Mucosa of descending colon (tissue), 3 donors: ENCODE data around the gene HASPIN. TPM values are rescaled to one million over a fixed set of nuclear protein-coding genes. Genes with fewer than 3 reads are reported as not detected.

Experiments used
- ATAC-seq: fragments of 200-7000 bp; cut with Tn5 transposase; one replicate; pipeline ENCODE4 v1.9.1; 2020; ENCODE audit warnings: mild to moderate bottlenecking, moderate library complexity
- DNase-seq, 3 donors: peaks; one replicate each; pipeline ENCODE4 v3.0.0-alpha.2; 2020
- H3K36me3 ChIP-seq: fragments of 200-600 bp; one replicate; pipeline ENCODE4 v1.8.0; 2021; ENCODE audit warnings: low read depth, mild to moderate bottlenecking
- H3K4me1 ChIP-seq: fragments of 200-600 bp; one replicate; pipeline ENCODE4 v1.8.0; 2021; ENCODE audit warnings: low read depth, mild to moderate bottlenecking
- H3K4me3 ChIP-seq: fragments of 200-600 bp; one replicate; pipeline ENCODE4 v1.8.0; 2021; ENCODE audit warnings: mild to moderate bottlenecking
- H3K9me3 ChIP-seq: fragments of 200-600 bp; one replicate; pipeline ENCODE4 v1.8.0; 2021; ENCODE audit warnings: mild to moderate bottlenecking
- CTCF ChIP-seq: fragments of 200-600 bp; IDR thresholded peaks from one replicate; pipeline ENCODE4 v1.8.0; 2022; ENCODE audit warnings: antibody characterized with exemption, mild to moderate bottlenecking
- intact Hi-C, 2 donors: fragments of 100-400 bp; cut with DNase I in 1 of 2; cut with micrococcal nuclease in 1 of 2; formaldehyde crosslinking; loops; one replicate each; pipeline versions ENCODE4 v1.11.0 to v1.11.1; 2022; cut with DNase I, micrococcal nuclease
- total RNA-seq, 3 donors: library from RNA; stranded (reverse); fragmentation: NEBNext Ultra II Directional in 2 of 3; extraction: Animal tissue kit (Norgen Biotek cat#: 25700) in 2 of 3; gene quantifications; one replicate each; pipeline versions ENCODE4 v1.2.1 to v1.2.4, GENCODE V29; 2021 to 2023
- donor health status: DM: no; HTN: no; CAD: no; lungs with moderate emphysema.
- donor health status: DM: no; HTN: no; CAD: no.
- donor health status: DM: no; HTN: yes; CAD: no.

HASPIN gene
- total RNA-seq, 3 donors from 2014 or later = 0.70 to 3.6 (median 1.1) TPM

GRCh38 chr17:3710951-3711383 lies 12.7 kb upstream of the HASPIN start:
- ATAC-seq (peak; percentile 93), DNase-seq (peak in 1 of 3 donors; percentile 42)
- TF ChIP-seq CTCF = no peak
- H3K36me3 ChIP-seq = peaks cover 4% of the 10 kb centered on the region
- intact Hi-C loops = no loop called here
- H3K9me3 ChIP-seq = no peaks in the 10 kb centered on the region
- no peak overlapping the region for H3K4me3 ChIP-seq
- no peaks in the 10 kb centered on the region for H3K4me1 ChIP-seq

GRCh38 chr17:3712811-3713463 lies 10.8 kb upstream of the HASPIN start:
- DNase-seq = peak in 1 of 3 donors; percentile 29
- Histone ChIP-seq H3K36me3 (peaks cover 4% of the 10 kb centered on the region), H3K4me3 (no peak overlapping the region), H3K4me1 (no peaks in the 10 kb centered on the region), H3K9me3 (no peaks in the 10 kb centered on the region)
- ATAC-seq = no peak
- intact Hi-C loops = no loop called here
- TF ChIP-seq CTCF = no peak

- Histone ChIP-seq H3K4me1 (no peaks in the 10 kb centered on the region), H3K36me3 (peaks cover 4% of the 10 kb centered on the region), H3K4me3 (no peak overlapping the region), H3K9me3 (no peaks in the 10 kb centered on the region)
- intact Hi-C loops = no loop called here
- DNase-seq = peak in 1 of 3 donors; percentile 14
- ATAC-seq = no peak
- TF ChIP-seq CTCF = no peak
Measured at GRCh38 chr17:3715296-3715695, 8.4 kb upstream of the HASPIN start.

GRCh38 chr17:3718201-3718600 lies 5.5 kb upstream of the HASPIN start:
- H3K9me3 ChIP-seq = no peaks in the 10 kb centered on the region
- intact Hi-C loops = no loop called here
- H3K36me3 ChIP-seq = peaks cover 4% of the 10 kb centered on the region
- H3K4me3 ChIP-seq = no peak overlapping the region
- TF ChIP-seq CTCF = no peak
- ATAC-seq (no peak), DNase-seq (peak in 1 of 3 donors; percentile 12)
- H3K4me1 ChIP-seq = peaks cover 12% of the 10 kb centered on the region

GRCh38 chr17:3719265-3719664 lies 4.4 kb upstream of the HASPIN start:
- Histone ChIP-seq H3K4me3 (no peak overlapping the region), H3K9me3 (no peaks in the 10 kb centered on the region), H3K36me3 (peaks cover 4% of the 10 kb centered on the region), H3K4me1 (peaks cover 14% of the 10 kb centered on the region)
- DNase-seq (no peak), ATAC-seq (no peak)
- no peak for TF ChIP-seq CTCF
- intact Hi-C loops = no loop called here
